Activated CD4-positive, alpha-beta T cell treated with anti-CD3 and anti-CD28 coated beads, Interleukin-2, Interleukin-4, amounts not matched to agents 100 ng/mL and 50 ng/mL, durations not matched to agents 16 hours and 8 hours (primary cell): ENCODE results near the gene RIPOR3.
"Not testable (repeated sequence)": the region's sequence is repeated elsewhere in the genome, so short reads cannot be mapped to it uniquely, and the experiment has no call there.

Experiments
- DNase-seq: peaks from one replicate; pipeline ENCODE4 v3.0.0-alpha.2; 2020; ENCODE audit warnings: low spot score

Gene RIPOR3

GRCh38 chr20:50679753-50680104, 11.6 kb downstream of the RIPOR3 start:
- DNase-seq: no peak

GRCh38 chr20:50678169-50678898, 13.0 kb downstream of the RIPOR3 start:
- no peak for DNase-seq

- DNase-seq: no peak
These were observed 14.5 kb downstream of the RIPOR3 start for GRCh38 chr20:50676858-50677257.

- not testable (repeated sequence) for DNase-seq
These were observed 15.0 kb downstream of the RIPOR3 start for GRCh38 chr20:50676377-50676731.

GRCh38 chr20:50675671-50676376, 15.5 kb downstream of the RIPOR3 start:
- DNase-seq: no peak

GRCh38 chr20:50674138-50674825, 17.1 kb downstream of the RIPOR3 start:
- DNase-seq: no peak

GRCh38 chr20:50673466-50674137, 17.7 kb downstream of the RIPOR3 start:
- DNase-seq: no peak

GRCh38 chr20:50673146-50673465, 18.2 kb downstream of the RIPOR3 start:
- no peak for DNase-seq

- DNase-seq: no peak
These were observed 18.8 kb downstream of the RIPOR3 start for GRCh38 chr20:50672400-50673145.

GRCh38 chr20:50671626-50672025, 19.7 kb downstream of the RIPOR3 start:
- no peak for DNase-seq

GRCh38 chr20:50671010-50671409, 20.3 kb downstream of the RIPOR3 start:
- DNase-seq: not testable (repeated sequence)

- DNase-seq: no peak
These were observed 21.0 kb downstream of the RIPOR3 start for GRCh38 chr20:50670126-50670862.

- DNase-seq: no peak
These were observed 22.5 kb downstream of the RIPOR3 start for GRCh38 chr20:50668798-50669197.

GRCh38 chr20:50668326-50668725, 23.0 kb downstream of the RIPOR3 start:
- no peak for DNase-seq

GRCh38 chr20:50666709-50667298, 24.5 kb downstream of the RIPOR3 start:
- DNase-seq: no peak

GRCh38 chr20:50664254-50664653, 27.1 kb downstream of the RIPOR3 start:
- DNase-seq: no peak

GRCh38 chr20:50663095-50663821, 28.1 kb downstream of the RIPOR3 start:
- no peak for DNase-seq

- no peak for DNase-seq
These were observed 31.2 kb downstream of the RIPOR3 start for GRCh38 chr20:50659975-50660670.

GRCh38 chr20:50658804-50659380, 32.5 kb downstream of the RIPOR3 start:
- no peak for DNase-seq
